ENCODE results near the gene ZC2HC1C.

- TF ChIP-seq CTCF (conservative IDR thresholded peaks at IDR 0.05) = no peak
- TF ChIP-seq EZH2 (IDR thresholded peaks at IDR 0.05; ENCODE audit: low read depth) = no peak
Measured at GRCh38 chr14:75040507-75040906, 28.9 kb upstream of the ZC2HC1C start.

Data from PC-9 (cell line).